GM19351 (cell line): ENCODE measurements around the gene ANXA2.
"Not testable (repeated sequence)": the region's sequence is repeated elsewhere in the genome, so short reads cannot be mapped to it uniquely, and the experiment has no call there.

Experiments
- ATAC-seq: cut with Tn5 transposase; IDR thresholded peaks from one replicate; pipeline ENCODE4 v1.9.1; 2021; ENCODE audit warnings: mild to moderate bottlenecking, moderate library complexity; ENCODE audit not compliant: unreplicated experiment

The ANXA2 gene

DNA sequence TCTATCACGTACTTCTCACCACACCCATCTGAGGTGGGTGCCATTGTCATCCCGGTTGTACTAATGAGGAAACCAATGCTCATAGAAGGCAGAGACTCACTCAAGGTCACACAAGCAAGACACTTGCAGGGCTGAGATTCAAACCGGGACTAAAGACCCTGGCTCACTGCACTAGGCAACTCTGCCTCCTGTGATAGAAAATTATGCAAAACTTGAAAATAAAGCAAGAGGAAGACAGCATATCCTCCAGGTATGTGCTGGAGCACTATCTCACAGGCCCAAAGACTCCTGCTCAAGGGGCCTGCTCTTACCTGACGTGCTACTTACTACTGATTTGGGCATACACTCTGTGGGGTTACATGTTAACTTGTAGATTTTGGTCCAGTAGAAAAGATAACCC, 25.6 kb downstream of the ANXA2 start:
- ATAC-seq = no peak

- ATAC-seq = no peak
Measured at GRCh38 chr15:60371175-60372051, 26.4 kb downstream of the ANXA2 start.

DNA sequence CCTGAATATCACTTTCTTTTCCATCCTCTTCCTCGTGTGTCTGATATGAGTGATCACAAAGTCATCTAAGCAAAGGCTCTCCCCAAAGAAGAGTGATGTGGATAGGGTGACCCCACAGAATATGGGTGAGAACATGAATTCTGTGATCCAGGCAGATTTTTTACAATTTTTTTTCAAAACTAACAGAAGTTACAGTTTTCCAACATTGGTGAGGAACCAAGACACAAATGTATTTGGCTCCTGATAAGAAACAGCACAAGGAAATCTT, 27.0 kb downstream of the ANXA2 start:
- ATAC-seq = no peak

DNA sequence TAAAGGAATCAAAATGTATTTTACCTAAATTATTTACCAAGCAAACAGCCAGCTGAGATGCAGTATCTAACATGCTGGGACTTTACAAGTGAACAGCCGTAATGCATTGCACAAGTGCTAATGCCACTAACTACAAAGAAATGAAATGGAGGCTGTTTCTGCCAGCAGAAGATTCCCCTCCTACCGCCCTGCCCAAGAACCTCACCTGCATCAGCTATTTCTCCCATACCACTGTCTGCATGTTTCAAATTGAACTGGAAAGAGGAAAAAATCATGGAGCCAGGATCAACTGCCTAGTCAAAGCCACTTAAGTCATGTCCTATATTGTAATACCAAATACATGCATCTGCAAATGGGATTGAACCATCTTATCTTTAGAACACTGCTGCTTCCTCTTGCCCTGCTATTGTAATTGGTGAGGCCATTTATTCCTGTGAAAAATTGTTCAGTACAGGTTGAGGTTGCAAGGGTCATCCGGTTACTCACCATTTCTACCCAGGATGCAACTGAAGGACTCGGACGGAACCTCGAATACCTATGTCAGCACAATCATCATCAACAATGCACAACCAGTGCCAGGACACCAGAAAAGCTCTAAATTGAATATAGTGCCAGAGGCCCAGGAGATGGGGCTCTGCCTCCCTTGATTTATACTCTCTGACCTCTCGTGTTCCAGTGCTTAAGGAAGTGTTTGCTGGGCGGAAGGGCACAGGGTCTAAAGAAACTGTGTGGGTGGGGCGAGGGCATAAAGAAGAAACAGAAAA, 27.5 kb downstream of the ANXA2 start:
- ATAC-seq = no peak

- ATAC-seq = no peak
Measured at GRCh38 chr15:60369696-60370095, 28.1 kb downstream of the ANXA2 start.

- ATAC-seq = no peak
Measured at GRCh38 chr15:60364612-60364924, 33.2 kb downstream of the ANXA2 start.

GRCh38 chr15:60363903-60364611, 33.7 kb downstream of the ANXA2 start:
- ATAC-seq = no peak

DNA sequence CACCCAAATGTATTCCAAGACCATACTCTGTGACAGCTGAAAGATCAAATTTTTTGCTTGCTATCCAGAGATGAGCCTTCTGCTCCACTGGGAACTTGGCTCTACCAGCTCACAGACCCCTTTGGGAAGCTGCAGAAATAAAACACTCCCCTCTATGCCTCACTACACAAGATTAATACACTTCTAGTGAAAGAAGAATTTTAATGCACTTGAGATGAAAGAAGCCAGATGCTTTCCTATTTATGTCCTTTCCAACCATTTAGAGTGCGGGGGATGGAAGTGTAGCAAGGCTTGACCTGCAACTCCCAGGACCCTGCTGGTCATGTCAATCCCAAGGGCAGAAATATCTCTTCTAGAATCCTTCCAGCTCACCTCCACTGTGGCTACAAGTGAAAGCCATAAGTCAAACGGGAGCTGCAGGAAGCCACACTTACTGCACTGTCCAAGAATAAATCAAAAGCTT, 34.7 kb downstream of the ANXA2 start:
- no peak for ATAC-seq

DNA sequence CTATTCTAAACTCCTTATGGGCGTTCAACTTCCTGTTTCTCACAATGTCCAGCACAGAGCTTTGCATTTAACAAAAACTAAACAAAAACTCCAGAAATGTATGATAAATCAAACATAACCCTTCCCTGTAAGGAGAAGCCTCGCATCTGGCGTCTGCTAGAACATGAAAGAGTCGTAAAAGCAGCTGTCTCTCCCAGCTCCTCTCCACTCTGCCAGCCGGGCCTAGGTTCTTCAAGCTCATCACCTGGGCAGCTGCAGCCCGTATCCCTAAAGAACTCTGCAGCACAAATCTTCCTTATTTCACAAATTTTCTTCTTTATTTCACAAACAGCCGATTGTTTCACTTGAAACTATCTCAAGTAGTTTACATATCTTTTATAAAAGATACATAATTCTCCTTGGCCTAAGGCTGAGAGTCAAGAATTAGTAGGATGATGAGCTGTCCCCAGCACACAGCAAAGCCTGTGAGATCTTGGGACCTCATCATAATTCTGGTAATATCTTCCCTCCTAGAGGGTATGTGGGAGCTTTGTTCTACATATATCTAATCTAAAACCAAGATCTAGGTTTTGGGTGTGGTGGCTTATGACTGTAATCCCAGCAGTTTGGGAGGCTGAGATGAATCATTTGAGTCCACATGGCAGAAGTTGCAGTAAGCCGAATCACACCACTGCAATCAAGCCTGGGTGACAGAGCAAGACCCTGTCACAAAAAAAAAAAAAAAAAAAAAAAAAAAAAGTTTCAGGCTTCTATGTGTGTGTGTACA, 35.3 kb downstream of the ANXA2 start:
- ATAC-seq = no peak

DNA sequence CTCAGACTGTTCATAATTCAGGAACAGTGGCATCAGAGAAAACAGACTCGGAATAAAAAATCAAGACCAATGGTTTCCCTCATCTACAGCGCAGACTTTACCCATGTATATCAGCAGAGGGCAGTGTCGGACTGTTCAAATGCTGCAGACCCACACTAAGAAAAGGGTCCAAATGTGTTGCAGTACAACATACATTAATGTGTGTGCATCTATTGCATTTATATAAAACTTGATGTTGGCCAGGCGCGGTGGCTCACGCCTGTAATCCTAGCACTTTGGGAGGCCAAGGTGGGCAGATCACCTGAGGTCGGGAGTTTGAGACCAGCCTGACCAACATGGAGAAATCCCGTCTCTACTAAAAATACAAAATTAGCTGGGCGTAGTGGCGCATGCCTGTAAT, 38.0 kb downstream of the ANXA2 start:
- ATAC-seq = not testable (repeated sequence)

- no peak for ATAC-seq
Measured at GRCh38 chr15:60358935-60359682, 38.7 kb downstream of the ANXA2 start.

DNA sequence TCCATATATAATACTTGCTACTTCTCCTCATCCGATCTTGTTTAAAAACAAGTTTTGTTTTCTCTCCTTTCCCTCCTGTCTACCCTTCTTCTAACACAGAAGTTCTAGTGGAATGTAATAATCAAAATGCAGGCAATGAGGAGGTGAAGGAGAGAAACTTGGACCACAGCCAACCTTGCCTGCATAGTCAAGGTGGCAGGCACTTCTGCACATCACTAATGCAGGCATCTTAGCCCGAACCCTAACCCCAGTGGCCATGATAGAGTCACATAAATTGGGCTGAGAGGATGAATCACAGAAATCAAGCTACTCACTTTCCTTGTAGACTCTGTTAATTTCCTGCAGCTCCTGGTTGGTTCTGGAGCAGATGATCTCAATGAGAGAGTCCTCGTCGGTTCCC, 41.0 kb downstream of the ANXA2 start:
- ATAC-seq = no peak

DNA sequence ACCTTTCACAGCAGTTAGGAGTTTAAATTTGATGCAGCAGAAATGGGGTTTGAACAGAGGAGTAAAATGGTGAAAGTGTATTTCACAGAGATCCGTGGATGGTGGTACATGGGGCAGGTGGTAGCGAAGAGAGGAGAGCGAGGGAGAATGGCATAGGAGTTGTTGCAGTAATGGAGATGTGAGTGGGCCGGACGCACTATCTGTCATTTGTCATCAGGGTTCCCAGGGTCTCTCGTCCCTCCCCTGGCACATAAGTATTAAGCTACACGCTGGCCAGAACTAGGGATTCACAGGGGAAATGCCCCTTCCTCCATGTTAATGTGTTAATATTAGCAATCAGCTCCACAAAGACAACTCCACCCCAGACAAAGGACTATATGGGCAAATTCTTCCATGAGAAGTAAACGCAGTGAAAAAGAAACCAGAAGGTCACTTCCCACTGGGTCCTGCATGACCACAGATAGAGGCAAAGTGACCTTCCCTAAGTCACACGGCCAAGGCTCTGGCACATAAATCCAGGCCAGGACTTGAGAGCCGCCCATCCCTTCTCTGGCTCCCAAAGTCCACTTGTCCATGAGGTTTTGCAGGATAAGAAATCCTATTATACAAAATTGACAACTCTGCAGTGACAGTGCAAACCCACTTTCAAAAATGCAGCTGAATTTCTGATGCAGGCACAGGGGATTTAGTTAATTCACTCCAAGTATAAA, 42.5 kb downstream of the ANXA2 start:
- no peak for ATAC-seq

GRCh38 chr15:60353245-60353920, 44.4 kb downstream of the ANXA2 start:
- no peak for ATAC-seq

DNA sequence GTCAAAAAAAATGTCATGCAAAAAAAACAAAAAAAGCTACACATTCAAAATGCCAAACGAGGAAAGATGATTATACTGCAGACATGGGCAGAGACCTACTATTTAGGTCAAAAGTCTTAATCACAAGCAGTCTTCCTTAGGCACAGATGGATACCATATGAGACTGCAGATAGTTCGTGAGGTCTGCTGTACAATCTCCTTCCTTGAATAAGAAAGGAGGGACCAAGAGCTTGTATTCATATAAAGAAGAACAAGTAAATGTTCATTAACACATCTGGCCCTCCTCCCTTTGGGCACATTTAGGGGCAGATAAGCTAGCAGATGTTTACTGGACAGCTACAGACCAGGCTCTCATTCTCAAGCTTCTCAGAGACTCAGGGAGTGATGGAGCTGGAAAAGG, 45.3 kb downstream of the ANXA2 start:
- ATAC-seq = no peak

GRCh38 chr15:60351066-60351465, 46.7 kb downstream of the ANXA2 start:
- no peak for ATAC-seq

DNA sequence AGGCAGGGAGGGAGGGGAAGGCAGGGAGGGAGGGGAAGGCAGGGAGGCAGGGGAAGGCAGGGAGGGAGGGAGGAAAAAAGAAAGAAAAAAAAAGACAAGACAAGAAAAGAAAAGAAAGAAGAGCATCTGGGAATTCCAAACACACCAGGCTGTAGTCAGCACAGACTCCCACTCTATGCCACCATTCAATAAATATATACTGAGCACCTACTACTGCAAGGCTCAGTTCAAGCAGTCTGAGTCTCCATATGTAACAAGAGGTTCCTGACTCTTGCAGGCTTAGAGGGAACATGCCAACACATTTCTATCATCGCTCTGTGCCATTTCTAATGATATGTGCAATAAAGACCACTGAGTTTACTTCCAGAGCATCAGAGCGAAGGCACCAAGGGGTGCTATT, 47.7 kb downstream of the ANXA2 start:
- no peak for ATAC-seq

- ATAC-seq = no peak
Measured at GRCh38 chr15:60349589-60349988, 48.2 kb downstream of the ANXA2 start.

DNA sequence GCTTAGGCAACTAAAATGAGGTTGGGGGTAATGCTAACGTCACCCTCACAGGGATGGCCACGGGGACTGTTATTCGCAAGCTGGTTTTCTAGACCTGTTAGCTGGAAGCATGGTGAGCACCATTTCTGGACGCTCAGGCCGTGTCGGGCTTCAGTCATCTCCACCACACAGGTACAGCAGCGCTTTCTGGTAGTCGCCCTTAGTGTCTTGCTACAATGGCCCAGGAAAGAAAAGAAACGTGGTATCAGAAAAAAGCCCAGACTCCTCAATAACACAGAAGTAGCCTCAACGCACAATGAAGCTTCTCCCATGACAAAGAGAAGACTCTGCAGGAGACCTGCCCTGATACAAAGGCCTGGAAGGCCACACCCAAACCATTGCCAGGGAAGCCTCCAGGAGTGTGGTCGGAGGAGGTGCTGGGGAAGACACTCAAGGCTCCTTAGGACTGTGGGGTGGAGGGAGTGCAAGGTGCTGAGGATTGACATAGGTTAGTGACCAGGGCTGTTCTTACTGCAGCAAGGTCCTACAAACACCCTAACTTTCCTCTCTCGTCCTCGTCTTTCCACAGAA, 50.2 kb downstream of the ANXA2 start:
- ATAC-seq = no peak
